H1 (cell line): ENCODE data around the gene CDS2. TPM values are rescaled to one million over a fixed set of nuclear protein-coding genes. Genes with fewer than 3 reads are reported as not detected.

ENCODE experiments used
- BRCA1 ChIP-seq: IDR thresholded peaks from 2 replicates; pipeline ENCODE4 v1.6.1; 2012; ENCODE audit warnings: low read depth, low read length, improper control_type of control experiment
- CEBPB ChIP-seq: IDR thresholded peaks from 2 replicates; pipeline ENCODE4 v1.6.1; 2012; ENCODE audit warnings: low read depth, low read length
- CHD1 ChIP-seq: IDR thresholded peaks from 2 replicates; pipeline ENCODE4 v1.6.1; 2012; ENCODE audit warnings: low read depth, low read length, improper control_type of control experiment
- CREB1 ChIP-seq: IDR thresholded peaks from 2 replicates; pipeline ENCODE4 v1.6.1; 2012; ENCODE audit warnings: inconsistent platforms
- E2F6 ChIP-seq: IDR thresholded peaks from 2 replicates; pipeline ENCODE4 v1.6.1; 2012; ENCODE audit warnings: inconsistent platforms
- GABPA ChIP-seq: IDR thresholded peaks from 2 replicates; pipeline ENCODE4 v1.6.1; 2011; ENCODE audit warnings: mild to moderate bottlenecking, low read length, moderate library complexity, borderline replicate concordance; ENCODE audit not compliant: insufficient read depth
- JUN ChIP-seq: IDR thresholded peaks from 2 replicates; pipeline ENCODE4 v1.6.1; 2011; ENCODE audit warnings: low read depth, mild to moderate bottlenecking, improper control_type of control experiment, low read length
- RXRA ChIP-seq: IDR thresholded peaks from 2 replicates; pipeline ENCODE4 v1.6.1; 2011; ENCODE audit warnings: low read depth, mild to moderate bottlenecking, low read length, moderate library complexity; ENCODE audit not compliant: insufficient read depth
- SAP30 ChIP-seq: fragments of 300-600 bp; sonication (generic); IDR thresholded peaks from 2 replicates; pipeline ENCODE4 v1.7.1; 2012; ENCODE audit warnings: low read length, moderate library complexity, mild to moderate bottlenecking, inconsistent platforms; ENCODE audit not compliant: insufficient read depth, insufficient replicate concordance
- SIX5 ChIP-seq: IDR thresholded peaks from 2 replicates; pipeline ENCODE4 v1.6.1; 2011; ENCODE audit warnings: mild to moderate bottlenecking, low read depth, low read length
- SP1 ChIP-seq: IDR thresholded peaks from 2 replicates; pipeline ENCODE4 v1.6.1; 2011; ENCODE audit warnings: low read depth, low read length
- polyA plus RNA-seq, 7 experiments: library from polyadenylated mRNA; depleted of rRNA in 3 of 7; stranded (reverse) in 5 of 7; unstranded in 2 of 7; fragments of >200 nt in 5 of 7; fragments of 200-250 nt in 2 of 7; gene quantifications; 1 replicate in 5 of 7; 2 replicates in 1 of 7; 4 replicates in 1 of 7; pipeline versions ENCODE4 v1.2.1 to v1.2.3, GENCODE V29; 2011 to 2013; ENCODE audit warnings: missing spikeins in 2 of 7, mixed read lengths in 2 of 7
- total RNA-seq: library from RNA; stranded (reverse); fragmentation: NEBNext Ultra II Directional; extraction: Animal tissue kit (Norgen Biotek cat#: 25700); gene quantifications from 2 replicates; pipeline ENCODE4 v1.2.1, GENCODE V29; 2021
- TF ChIP-seq, protein P1 (sequence below): fragments of 300-600 bp; sonication (generic); IDR thresholded peaks from 2 replicates; pipeline ENCODE4 v1.7.1; 2012; ENCODE audit warnings: low read length, moderate library complexity, mild to moderate bottlenecking, inconsistent platforms; ENCODE audit not compliant: insufficient replicate concordance

CDS2 gene
- total and polyA plus RNA-seq, 2 of the 8 experiments (the other 6 are each of a cell fraction or from before 2014, with no cell fraction given) = 54.0 to 56.2 TPM

GRCh38 chr20:5143851-5144250 is 17.0 kb downstream of the CDS2 start (continued):
- TF ChIP-seq, protein P1, sequence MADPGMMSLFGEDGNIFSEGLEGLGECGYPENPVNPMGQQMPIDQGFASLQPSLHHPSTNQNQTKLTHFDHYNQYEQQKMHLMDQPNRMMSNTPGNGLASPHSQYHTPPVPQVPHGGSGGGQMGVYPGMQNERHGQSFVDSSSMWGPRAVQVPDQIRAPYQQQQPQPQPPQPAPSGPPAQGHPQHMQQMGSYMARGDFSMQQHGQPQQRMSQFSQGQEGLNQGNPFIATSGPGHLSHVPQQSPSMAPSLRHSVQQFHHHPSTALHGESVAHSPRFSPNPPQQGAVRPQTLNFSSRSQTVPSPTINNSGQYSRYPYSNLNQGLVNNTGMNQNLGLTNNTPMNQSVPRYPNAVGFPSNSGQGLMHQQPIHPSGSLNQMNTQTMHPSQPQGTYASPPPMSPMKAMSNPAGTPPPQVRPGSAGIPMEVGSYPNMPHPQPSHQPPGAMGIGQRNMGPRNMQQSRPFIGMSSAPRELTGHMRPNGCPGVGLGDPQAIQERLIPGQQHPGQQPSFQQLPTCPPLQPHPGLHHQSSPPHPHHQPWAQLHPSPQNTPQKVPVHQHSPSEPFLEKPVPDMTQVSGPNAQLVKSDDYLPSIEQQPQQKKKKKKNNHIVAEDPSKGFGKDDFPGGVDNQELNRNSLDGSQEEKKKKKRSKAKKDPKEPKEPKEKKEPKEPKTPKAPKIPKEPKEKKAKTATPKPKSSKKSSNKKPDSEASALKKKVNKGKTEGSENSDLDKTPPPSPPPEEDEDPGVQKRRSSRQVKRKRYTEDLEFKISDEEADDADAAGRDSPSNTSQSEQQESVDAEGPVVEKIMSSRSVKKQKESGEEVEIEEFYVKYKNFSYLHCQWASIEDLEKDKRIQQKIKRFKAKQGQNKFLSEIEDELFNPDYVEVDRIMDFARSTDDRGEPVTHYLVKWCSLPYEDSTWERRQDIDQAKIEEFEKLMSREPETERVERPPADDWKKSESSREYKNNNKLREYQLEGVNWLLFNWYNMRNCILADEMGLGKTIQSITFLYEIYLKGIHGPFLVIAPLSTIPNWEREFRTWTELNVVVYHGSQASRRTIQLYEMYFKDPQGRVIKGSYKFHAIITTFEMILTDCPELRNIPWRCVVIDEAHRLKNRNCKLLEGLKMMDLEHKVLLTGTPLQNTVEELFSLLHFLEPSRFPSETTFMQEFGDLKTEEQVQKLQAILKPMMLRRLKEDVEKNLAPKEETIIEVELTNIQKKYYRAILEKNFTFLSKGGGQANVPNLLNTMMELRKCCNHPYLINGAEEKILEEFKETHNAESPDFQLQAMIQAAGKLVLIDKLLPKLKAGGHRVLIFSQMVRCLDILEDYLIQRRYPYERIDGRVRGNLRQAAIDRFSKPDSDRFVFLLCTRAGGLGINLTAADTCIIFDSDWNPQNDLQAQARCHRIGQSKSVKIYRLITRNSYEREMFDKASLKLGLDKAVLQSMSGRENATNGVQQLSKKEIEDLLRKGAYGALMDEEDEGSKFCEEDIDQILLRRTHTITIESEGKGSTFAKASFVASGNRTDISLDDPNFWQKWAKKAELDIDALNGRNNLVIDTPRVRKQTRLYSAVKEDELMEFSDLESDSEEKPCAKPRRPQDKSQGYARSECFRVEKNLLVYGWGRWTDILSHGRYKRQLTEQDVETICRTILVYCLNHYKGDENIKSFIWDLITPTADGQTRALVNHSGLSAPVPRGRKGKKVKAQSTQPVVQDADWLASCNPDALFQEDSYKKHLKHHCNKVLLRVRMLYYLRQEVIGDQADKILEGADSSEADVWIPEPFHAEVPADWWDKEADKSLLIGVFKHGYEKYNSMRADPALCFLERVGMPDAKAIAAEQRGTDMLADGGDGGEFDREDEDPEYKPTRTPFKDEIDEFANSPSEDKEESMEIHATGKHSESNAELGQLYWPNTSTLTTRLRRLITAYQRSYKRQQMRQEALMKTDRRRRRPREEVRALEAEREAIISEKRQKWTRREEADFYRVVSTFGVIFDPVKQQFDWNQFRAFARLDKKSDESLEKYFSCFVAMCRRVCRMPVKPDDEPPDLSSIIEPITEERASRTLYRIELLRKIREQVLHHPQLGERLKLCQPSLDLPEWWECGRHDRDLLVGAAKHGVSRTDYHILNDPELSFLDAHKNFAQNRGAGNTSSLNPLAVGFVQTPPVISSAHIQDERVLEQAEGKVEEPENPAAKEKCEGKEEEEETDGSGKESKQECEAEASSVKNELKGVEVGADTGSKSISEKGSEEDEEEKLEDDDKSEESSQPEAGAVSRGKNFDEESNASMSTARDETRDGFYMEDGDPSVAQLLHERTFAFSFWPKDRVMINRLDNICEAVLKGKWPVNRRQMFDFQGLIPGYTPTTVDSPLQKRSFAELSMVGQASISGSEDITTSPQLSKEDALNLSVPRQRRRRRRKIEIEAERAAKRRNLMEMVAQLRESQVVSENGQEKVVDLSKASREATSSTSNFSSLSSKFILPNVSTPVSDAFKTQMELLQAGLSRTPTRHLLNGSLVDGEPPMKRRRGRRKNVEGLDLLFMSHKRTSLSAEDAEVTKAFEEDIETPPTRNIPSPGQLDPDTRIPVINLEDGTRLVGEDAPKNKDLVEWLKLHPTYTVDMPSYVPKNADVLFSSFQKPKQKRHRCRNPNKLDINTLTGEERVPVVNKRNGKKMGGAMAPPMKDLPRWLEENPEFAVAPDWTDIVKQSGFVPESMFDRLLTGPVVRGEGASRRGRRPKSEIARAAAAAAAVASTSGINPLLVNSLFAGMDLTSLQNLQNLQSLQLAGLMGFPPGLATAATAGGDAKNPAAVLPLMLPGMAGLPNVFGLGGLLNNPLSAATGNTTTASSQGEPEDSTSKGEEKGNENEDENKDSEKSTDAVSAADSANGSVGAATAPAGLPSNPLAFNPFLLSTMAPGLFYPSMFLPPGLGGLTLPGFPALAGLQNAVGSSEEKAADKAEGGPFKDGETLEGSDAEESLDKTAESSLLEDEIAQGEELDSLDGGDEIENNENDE = no peak
- TF ChIP-seq SIX5 (no peak), E2F6 (no peak), RXRA (no peak), GABPA (no peak), SAP30 (no peak), CREB1 (no peak), BRCA1 (no peak), CEBPB (no peak), CHD1 (no peak), JUN (no peak), SP1 (no peak)
